HL-60/S4 treated with retinoic acid at 250 ng/mL for 4 days and 3 days (cell line): Measurements from ENCODE around the gene CCDC102A.
"Not testable (repeated sequence)": the region's sequence is repeated elsewhere in the genome, so short reads cannot be mapped to it uniquely, and the experiment has no call there.

Experiments
- in situ Hi-C: fragments of 300-500 bp; cut with MboI; formaldehyde crosslinking; loops from 2 replicates; pipeline ENCODE4 v1.7.0; 2022; ENCODE audit warnings: low sequenced_read_pairs

The CCDC102A gene

DNA sequence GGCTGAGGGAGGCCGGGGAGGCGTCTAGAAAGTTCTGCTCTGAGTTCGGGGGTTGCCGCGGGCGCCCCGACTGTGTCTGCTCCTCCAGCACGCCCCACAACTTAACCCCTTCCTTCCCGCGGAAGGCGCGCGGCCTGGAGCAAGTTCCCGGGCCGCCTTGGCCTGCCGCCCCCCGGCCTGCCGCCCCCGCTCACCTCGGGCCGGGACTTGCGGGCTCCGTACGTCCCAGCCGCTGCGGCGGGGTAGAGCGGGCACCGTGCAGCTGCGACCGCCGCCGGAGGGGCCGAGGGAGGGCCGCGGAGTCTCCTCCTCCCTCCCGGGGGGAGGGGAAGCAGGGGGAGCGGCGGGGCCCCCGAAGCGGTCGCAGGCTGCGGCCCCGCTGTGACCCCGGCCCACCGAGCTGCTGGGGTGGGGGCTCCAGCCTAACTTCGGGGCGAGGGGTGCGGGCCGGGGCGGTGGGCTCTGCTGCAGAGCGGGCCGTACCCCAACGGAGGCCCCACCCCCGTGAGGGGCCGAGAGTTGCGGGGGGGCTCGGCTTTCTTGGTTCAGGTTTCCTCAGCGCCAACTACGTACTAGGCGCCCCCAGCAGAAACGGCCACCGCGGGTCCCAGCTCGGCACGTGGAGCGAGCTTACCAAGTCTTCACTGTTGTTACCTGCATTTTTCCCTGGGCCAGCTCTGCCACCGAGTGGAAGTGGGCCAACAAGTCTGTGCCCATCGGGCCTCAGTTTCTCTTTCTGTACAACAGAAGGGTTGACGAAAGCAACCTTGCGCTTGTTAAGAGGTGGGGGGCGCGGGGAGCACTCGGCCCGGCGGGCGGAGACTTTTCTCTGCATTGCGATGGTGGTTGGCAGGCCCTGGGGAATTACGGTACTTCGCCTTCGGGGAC, at the start of gene CCDC102A:
Gene CCDC102A, minus strand, starts transcription at position 266 of the 888 bp plus-strand sequence. CDS start 7,394 bp downstream, outside the sequence.
- in situ Hi-C loops: no loop called here

DNA sequence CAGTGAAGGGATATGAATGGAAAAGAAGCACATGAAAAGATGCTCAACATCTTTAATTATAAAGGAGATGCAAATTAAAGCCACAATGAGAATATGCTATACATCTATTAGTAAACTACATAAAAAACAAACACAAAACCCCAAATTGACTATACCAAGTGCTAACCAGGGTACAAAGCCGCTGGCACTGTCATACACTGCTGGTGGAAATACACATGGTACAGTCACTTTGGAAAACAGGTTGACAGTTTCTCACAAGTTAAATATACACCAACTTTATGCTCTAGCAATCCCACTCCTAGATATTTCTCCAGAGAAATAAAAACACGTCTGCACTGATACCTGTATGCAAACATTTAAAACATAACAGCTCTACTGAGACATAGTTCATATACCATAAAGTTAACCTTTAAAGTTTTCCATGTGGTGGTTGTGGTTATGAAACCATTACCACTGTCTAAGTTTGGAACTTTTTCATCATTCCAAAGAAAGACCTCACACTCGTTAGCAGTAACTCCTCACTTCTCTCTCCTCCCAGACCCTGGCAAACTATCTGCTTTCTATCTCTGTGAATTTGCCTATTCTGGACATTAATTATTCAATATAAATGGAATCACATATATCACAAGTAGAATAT, 48.8 kb upstream of the CCDC102A start:
- in situ Hi-C loops: no loop called here

DNA sequence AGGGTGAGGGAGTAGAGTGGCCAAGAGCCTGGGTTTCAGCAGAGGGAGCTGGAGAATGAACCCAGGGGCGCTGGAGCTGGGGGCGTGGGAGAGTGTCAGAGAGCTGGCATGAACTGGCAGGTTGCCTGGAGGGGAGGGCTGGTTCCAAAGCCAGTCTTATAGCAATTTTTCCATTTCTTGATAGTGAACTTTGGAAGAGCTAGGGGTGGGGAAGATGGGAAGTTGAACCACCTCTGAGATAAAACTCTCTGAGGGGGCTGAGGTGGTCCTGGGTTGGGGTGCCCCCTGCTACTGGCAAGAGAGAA, 42.9 kb upstream of the CCDC102A start:
- in situ Hi-C loops: no loop called here

DNA sequence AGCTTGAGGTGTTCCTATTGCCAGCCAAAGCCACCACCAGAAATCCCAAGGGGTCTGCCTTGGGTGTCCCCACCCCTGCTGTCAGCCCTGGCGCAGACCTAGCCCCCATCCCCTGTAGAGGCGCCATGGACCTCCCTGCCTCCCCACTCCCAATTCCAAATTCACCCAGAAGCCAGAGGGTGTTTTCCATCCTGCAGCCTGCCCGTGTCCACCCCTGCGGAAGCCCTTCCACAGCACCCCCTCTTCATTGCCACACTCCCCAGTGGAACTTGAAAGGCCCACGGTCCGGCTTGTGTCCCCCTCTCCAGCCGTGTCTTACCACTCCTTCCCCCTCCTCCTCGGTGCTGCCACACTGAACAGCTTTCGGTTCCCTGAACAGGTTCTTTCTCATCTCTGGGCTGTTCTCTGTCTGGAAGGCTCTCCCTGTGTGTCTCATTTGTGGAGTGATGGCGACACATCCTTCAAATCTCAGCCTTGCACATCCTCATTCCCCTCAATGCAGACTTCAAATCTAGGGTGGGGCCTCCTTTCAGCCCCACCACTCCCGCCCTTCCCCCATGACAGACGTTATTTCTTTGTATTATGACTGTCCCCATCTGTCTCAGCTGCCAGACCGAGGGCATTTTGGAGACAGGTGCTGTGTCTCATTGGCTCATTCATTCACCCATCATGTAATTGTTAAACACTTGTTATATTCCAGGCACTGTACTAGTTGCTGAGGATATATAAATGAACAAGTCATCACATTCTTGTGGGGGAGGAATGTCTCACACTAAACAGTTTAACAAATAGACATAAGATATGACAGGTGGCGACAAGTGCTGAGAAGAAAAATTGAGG, 42.4 kb upstream of the CCDC102A start:
- in situ Hi-C loops: no loop called here

DNA sequence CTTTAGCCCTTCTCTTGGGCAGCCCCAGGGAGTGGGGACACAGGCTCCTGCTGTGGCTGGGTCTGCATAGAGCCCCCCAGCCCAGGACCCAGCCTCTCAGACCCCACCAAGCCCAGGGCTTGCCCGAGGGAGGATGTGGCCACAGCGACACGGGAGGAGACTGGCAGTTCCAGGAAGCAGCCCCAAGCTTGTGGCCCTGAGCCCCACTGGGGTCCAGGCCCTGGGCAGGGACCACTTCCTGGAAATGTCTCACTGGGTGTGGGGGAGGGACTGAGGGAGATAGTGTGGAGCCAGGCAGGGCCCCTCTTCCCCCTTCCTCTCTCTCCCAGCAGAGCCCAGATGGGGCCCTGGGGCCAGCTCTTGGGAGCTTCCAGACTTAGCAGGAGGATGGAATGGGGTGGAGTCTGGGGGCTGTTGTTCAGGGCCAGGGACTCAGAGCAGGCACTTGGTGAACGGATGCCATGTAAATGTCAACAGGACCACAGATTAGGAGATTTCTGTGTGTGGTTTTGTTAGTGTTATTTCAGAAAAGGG, 41.4 kb upstream of the CCDC102A start:
- in situ Hi-C loops: no loop called here

DNA sequence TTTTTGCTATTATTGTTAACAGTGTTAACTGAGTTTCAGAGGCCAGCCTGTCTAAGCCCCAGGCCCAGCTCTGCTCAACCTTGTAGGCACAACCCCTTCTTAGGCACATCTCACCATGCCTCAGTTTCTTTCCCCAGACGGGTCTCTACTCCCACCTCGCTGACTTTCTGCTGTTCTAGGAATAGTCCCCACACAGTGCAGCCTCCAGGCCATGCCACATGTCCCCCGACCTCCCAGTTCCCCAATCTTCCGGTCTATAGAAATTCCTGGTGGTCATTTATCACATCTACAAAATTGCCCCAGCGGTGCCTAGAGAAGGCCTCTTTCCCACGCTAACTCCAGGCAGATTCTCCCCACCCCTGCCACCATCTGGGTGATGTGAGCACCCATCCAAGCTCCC, 40.8 kb upstream of the CCDC102A start:
- in situ Hi-C loops: no loop called here

DNA sequence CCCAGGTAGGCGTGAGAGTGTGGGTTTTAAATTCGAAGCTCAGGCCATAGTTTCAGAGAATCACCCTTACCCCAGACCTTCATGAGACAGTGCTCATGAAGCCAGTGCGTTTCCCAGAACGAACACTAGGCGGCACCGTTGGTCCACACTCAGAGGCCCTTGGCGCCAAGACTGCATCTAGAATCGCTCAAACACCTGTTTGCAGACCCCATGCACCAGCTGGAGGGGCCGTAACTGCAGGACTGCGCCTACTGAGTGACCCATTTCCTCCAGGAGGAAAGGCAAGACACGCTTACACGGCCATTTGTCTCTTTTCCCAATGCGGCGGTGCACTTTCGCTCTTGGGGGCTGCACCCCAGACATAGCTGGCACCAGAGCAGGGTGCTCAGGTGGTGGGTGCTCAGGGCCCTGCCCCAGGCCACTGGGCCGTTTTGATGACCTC, 40.1 kb upstream of the CCDC102A start:
- in situ Hi-C loops: no loop called here

DNA sequence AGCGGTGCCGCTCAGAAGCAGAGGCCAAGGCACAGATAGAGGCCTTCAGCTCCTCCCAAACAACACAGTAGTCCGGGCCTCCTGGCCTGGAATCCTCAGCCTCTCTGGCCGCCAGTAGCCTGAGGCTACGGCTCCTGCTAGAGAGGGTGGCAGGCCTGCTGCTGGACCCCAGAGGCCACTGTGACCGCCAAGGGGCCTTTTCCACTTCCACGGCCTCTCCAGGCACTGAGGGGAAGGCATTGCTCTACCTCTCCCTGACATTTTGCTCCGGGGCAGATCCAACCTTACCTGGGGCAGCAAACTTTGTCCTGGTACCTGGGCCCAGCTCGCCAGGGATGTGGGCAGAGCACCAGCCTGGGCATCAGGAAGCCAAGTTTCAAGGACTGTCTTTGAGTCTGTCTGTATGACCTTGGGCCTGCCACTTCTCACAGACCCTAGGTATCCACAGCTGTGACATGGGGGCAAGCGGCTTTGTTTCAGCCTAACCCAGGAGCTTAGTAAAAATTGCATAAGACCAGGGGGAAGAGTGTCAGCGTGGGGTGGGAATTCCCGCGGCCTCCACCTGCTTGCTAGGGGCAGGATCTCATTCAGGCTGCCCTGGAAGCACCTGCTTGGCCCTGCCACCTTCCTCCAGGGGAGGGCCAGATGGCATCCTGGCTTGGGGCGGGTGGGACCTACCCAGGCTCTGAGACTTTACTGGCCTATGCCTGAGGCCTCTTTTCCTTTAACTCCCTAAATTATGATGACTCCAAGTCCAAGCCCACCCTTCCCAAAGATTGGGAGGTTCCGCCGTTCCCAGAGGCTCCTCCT, 39.3 kb upstream of the CCDC102A start:
- in situ Hi-C loops: no loop called here

DNA sequence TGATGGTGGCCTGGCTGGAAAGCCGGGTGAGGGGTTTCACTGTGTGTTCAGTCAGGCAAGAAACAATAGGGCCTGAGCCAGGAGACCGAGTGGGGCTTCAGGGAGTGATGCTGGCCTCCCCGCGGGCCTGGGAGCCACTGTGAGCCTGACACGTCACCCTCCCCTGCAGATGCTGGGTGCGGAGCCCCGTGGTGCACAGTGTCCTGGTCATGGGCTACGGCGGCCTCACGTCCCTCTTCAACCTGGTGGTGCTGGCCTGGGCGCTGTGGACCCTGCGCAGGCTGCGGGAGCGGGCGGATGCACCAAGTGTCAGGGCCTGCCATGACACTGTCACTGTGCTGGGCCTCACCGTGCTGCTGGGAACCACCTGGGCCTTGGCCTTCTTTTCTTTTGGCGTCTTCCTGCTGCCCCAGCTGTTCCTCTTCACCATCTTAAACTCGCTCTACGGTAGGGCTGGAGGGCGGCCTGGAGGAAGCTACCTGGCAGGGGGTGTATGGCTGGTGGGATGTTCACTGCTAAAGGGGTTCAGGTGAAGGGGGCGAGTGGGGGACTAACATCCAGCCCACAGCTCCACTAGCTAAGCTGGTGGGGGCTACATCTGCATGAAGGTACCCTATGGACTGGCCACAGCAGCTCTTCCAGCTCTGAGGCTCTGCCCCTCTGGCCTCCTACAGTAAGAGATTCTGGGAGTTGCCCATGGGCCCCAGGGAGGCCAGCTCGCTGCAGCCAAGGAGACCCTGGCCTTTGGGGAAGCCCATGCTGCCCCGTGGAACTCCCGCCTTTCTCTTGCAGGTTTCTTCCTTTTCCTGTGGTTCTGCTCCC, 38.5 kb upstream of the CCDC102A start:
- in situ Hi-C loops: no loop called here

DNA sequence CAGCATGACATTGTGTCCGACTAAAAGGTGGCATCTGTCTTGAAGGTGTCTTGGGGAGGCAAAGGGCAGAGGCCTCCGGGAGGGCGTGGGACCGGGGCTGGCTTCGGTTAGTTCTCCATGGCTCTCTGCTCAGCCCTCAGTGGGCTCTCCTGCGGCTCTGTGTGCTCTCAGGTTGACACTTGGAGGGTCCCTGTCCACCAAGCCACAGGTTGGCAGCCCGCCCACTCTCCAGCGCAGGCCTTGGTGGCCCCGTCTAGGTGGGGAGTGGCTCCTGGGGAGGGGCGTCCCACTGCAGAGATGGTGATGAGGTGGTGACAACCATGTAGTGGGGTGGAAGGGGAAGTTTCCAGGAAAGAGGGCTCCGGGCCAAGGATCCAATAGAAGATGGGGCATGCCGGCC, 37.7 kb upstream of the CCDC102A start:
- in situ Hi-C loops: no loop called here

DNA sequence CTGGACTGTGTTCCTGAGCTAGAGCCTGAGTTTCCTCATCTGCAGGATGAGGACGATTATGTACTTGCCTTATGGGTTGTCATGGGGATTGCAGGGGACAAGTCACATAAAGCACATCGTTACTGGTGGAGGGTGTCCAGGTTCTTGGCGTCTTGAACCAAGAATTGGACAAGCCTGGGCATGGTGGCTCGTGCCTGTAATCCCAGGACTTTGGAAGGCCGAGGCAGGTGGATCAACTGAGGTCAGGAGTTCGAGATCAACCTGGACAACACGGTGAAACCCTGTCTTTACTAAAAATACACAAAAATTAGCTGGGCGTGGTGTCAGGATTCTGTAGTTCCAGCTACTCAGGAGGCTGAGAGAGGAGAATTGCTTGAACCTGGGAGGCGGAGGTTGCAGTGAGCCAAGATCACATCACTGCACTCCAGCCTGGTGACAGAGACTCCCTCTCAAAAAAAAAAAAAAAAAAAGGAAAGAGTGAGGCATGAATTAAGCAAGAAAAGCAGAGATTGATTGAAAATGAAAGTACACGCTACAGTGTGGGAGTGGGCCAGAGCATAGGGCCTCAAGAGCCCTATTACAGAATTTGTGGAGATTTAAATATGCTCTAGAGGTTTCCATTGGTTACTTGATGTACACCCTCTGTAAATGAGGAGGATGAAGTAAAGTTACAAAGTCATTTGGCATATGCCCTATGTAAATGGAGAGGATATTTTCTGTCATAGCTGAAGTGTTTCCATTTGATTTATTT, 36.8 kb upstream of the CCDC102A start:
- in situ Hi-C loops: no loop called here

DNA sequence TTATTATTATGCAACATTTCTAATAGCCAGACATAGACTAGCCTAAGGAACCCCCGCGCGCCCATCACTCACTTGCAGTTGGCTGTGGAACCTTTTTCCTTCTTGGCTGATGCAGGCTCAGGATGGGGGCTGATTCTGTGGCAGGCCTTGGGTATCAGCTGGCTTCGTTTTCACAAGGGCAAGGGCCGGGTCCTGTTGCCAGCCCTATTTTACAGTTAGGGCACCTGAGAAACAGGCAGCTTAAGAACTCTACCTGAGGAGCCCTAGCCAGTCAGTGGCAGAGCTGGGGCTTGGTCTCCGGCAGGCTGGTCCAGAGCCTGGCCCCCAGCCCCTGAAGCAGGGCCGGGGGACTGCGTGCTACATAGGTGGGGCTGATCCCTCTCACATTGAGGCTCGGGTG, 34.7 kb upstream of the CCDC102A start:
- in situ Hi-C loops: no loop called here

DNA sequence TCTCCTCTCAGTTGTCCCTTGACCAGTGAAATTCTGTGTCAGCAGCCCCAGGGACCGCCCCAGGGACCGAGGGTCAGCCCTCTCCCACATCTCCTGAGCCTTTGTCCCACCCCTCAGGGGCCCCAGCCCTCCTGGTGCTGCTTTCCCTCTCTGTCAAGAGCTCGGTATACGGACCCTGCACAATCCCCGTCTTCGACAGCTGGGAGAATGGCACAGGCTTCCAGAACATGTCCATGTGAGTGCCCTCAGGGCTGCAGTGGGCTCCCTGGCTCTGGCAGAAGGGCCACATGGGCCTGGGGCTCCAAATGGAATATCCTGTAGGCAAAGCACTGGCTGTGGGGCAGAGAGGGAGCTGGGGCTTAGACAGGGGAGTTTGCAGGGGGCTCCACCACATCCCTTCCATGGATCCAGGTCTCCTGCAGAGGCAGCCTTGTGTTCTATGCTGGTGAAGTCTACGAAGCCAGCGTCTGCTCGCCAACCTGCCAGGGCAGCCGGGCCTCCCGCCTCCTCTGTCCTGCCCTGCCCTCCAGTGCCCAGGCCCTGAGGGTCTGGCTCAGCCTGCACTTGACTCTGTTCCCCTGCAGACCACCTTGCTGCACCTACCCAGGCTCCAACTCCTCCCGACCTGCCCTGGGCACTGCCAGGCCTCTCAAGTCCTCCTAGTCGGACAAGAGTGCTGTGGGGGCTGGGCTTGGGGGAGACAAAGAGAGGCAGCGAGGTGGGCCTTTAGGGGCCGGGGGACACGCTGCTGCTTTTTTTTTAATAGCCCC, 34.1 kb upstream of the CCDC102A start:
- in situ Hi-C loops: no loop called here

DNA sequence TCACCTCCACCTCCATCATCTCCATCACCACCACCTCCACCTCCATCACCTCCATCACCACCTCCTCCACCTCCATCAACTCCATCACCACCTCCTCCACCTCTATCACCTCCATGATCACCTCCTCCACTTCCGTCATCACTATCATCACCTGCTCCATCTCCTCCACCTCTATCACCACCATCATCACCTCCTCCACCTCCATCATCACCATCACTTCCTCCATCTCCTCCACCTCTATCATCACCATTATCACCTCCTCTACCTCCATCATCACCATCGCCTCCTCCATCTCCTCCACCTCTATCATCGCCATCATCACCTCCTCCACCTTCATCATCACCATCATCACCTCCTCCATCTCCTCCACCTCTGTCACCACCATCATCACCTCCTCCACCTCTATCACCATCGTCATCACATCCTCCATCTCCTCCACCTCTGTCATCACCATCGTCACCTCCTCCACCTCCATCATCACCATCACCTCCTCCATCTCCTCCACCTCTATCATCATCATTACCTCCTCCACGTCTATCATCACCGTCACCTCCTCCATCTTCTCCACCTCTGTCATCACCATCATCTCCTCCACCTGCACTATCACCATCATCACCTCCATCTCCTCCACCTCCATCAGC, 33.1 kb upstream of the CCDC102A start:
- in situ Hi-C loops: no loop called here

DNA sequence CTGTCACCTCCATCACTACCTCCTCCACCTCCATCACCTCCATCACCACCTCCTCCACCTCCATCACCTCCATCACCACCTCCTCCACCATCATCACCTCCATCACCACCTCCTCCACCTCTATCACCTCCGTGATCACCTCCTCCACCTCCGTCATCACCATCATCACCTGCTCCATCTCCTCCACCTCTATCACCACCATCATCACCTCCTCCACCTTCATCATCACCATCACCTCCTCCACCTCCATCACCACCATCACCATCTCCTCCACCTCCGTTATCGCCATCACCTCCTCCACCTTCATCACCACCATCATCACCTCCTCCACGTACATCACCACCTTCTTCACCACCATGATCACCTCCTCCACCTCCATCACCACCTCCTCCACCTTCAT, 32.4 kb upstream of the CCDC102A start:
- in situ Hi-C loops: not testable (repeated sequence)

DNA sequence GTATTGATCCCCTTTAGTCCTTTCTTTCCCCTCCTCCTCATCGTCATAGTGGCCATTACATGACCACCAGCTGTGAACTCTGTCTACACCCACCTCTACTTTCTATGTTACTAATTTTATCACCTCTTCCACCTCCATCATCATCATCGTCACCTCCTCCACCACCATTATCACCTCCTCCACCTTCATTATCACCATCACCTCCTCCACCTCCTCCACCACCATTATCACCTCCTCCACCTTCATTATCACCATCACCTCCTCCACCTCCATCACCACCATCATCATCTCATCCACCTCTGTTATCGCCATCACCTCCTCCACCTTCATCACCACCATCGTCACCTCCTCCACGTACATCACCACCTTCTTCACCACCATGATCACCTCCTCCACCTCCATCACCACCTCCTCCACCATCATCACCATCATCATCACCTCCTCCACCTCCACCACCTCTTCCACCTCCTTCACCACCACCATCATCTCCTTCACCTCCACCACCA, 31.9 kb upstream of the CCDC102A start:
- in situ Hi-C loops: no loop called here

DNA sequence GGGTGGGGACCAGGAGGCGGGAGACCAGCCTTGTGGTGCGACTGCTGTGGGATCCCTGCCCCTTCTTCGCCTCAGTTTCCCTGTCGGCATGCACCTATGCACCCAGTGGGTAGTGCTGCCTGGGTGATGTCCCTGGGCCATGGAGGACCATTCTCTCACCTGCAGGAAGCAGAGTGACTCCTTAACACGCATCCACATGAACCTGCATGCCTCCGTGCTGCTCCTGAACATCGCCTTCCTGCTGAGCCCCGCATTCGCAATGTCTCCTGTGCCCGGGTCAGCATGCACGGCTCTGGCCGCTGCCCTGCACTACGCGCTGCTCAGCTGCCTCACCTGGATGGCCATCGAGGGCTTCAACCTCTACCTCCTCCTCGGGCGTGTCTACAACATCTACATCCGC, 31.3 kb upstream of the CCDC102A start:
- in situ Hi-C loops: no loop called here

DNA sequence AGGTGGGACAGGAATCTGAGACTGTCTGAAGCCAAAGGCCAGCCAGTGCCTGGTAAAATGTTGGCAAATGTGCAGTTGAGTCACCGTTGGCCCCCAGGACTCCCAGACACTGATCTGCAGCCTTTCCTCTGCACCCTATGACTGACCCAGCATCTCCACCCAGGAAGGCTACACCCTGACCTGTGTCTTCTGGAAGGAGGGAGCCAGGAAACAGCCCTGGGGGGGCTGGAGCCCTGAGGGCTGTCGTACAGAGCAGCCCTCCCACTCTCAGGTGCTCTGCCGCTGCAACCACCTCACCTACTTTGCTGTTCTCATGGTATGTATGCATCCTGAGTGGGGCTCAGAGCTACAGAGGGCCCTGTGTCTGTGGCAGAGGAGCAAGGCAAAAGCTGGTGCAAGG, 30.1 kb upstream of the CCDC102A start:
- in situ Hi-C loops: no loop called here
